Liver (tissue), 3 donors: Measurements from ENCODE around the gene EBF4.

Experiments
- EGR1 ChIP-seq, 2 donors: IDR thresholded peaks; 2 replicates each; pipeline ENCODE4 v1.6.1; 2016 to 2018; ENCODE audit warnings: antibody characterized with exemption in 2 of 2, low read depth in 2 of 2
- GABPA ChIP-seq, 2 donors: IDR thresholded peaks in 1 of 2; conservative IDR thresholded peaks in 1 of 2; 2 replicates each; pipeline ENCODE4 v1.6.1; 2016; ENCODE audit warnings: antibody characterized with exemption in 2 of 2, mild to moderate bottlenecking in 1 of 2, moderate library complexity in 1 of 2
- TAF1 ChIP-seq: conservative IDR thresholded peaks from 2 replicates; pipeline ENCODE4 v1.6.1; 2016; ENCODE audit warnings: antibody characterized with exemption, mild to moderate bottlenecking
- YY1 ChIP-seq: IDR thresholded peaks from 2 replicates; pipeline ENCODE4 v1.6.1; 2016; ENCODE audit warnings: antibody characterized with exemption, mild to moderate bottlenecking
- TF ChIP-seq, protein P1 (sequence below): fragments of 150-350 bp; IDR thresholded peaks from 2 replicates; pipeline ENCODE4 v1.5.1; 2017; ENCODE audit warnings: improper control_type of control experiment, low read depth, low read length; ENCODE audit not compliant: missing input control
- donor health status: healthy.
- donor health status: healthy.

DNA sequence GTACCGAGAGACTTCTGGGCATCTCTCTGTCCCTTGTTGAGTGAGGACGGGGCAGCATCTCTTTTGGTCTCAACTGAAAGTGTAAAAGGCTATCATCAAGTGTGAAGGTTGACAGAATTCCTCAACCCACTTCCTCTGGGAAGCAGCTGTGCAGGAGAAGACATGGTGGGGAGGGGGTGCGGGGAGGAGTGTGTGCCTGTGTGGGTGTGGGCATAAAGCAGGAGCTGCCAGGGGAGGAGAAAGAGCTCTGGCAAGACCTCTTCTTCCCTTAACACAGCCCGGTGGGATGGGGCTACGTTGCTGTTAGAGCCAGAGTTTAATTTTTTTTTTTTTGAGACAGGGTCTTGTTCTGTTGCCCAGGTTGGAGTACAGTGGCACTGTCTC lies 76.0 kb downstream of the EBF4 start:
- TF ChIP-seq TAF1 (no peak), YY1 (peak; percentile 1), GABPA (IDR thresholded peaks at IDR 0.05 in 1 of 2, conservative IDR thresholded peaks at IDR 0.05 in 1 of 2) (no peak), EGR1 (IDR thresholded peaks at IDR 0.05; ENCODE audit: low read depth in 2 of 2) (no peak)
- TF ChIP-seq, protein P1, sequence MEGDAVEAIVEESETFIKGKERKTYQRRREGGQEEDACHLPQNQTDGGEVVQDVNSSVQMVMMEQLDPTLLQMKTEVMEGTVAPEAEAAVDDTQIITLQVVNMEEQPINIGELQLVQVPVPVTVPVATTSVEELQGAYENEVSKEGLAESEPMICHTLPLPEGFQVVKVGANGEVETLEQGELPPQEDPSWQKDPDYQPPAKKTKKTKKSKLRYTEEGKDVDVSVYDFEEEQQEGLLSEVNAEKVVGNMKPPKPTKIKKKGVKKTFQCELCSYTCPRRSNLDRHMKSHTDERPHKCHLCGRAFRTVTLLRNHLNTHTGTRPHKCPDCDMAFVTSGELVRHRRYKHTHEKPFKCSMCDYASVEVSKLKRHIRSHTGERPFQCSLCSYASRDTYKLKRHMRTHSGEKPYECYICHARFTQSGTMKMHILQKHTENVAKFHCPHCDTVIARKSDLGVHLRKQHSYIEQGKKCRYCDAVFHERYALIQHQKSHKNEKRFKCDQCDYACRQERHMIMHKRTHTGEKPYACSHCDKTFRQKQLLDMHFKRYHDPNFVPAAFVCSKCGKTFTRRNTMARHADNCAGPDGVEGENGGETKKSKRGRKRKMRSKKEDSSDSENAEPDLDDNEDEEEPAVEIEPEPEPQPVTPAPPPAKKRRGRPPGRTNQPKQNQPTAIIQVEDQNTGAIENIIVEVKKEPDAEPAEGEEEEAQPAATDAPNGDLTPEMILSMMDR, result no peak
